LoVo (cell line): Measurements from ENCODE around the gene BCLAF3.
A peak's percentile ranks its signal among the peaks of the same experiment; 100 is the strongest.

Source experiments
- DNase-seq: peaks from one replicate; pipeline ENCODE4 v3.0.0-alpha.2; 2016; ENCODE audit warnings: low spot score

The BCLAF3 gene

GRCh38 chrX:19990556-19991349 is at the start of gene BCLAF3:
BCLAF3 (minus strand) TSS chrX:19991061; CDS start chrX:19970264, 20,797 bp downstream.
- DNase-seq: peak; percentile 84

GRCh38 chrX:20038966-20039365 is 48.1 kb upstream of the BCLAF3 start:
- no peak for DNase-seq

- no peak for DNase-seq
Observed at GRCh38 chrX:20037186-20037585, 46.3 kb upstream of the BCLAF3 start.

GRCh38 chrX:20032201-20032600 is 41.3 kb upstream of the BCLAF3 start:
- DNase-seq: peak; percentile 1

- peak; percentile 65 for DNase-seq
Observed at GRCh38 chrX:20029728-20030127, 38.9 kb upstream of the BCLAF3 start.

- no peak for DNase-seq
Observed at GRCh38 chrX:20028588-20028987, 37.7 kb upstream of the BCLAF3 start.

GRCh38 chrX:20026278-20026677 is 35.4 kb upstream of the BCLAF3 start:
- DNase-seq: peak; percentile 28

GRCh38 chrX:20019672-20020365 is 29.0 kb upstream of the BCLAF3 start:
- no peak for DNase-seq

- no peak for DNase-seq
Observed at GRCh38 chrX:20016616-20016945, 25.7 kb upstream of the BCLAF3 start.

- DNase-seq: no peak
Observed at GRCh38 chrX:20015945-20016615, 25.2 kb upstream of the BCLAF3 start.

GRCh38 chrX:20015422-20015821 is 24.6 kb upstream of the BCLAF3 start:
- no peak for DNase-seq

- DNase-seq: no peak
Observed at GRCh38 chrX:20011608-20012007, 20.7 kb upstream of the BCLAF3 start.

- no peak for DNase-seq
Observed at GRCh38 chrX:20007962-20008622, 17.2 kb upstream of the BCLAF3 start.

- DNase-seq: no peak
Observed at GRCh38 chrX:20005883-20006282, 15.0 kb upstream of the BCLAF3 start.

GRCh38 chrX:20001588-20001987 is 10.7 kb upstream of the BCLAF3 start:
- no peak for DNase-seq

GRCh38 chrX:19991350-19991718 is 473 bp upstream of the BCLAF3 start:
- no peak for DNase-seq

- DNase-seq: no peak
Observed at GRCh38 chrX:19990151-19990555, 708 bp downstream of the BCLAF3 start.

GRCh38 chrX:19987856-19988255 is 3.0 kb downstream of the BCLAF3 start:
- DNase-seq: no peak

- no peak for DNase-seq
Observed at GRCh38 chrX:19986531-19986930, 4.3 kb downstream of the BCLAF3 start.

GRCh38 chrX:19981947-19982346 is 8.9 kb downstream of the BCLAF3 start:
- no peak for DNase-seq

GRCh38 chrX:19975845-19976244 is 15.0 kb downstream of the BCLAF3 start:
- no peak for DNase-seq

- DNase-seq: no peak
Observed at GRCh38 chrX:19972984-19973383, 17.9 kb downstream of the BCLAF3 start.

- no peak for DNase-seq
Observed at GRCh38 chrX:19968276-19968675, 22.6 kb downstream of the BCLAF3 start.
